Measurements from ENCODE around the gene GVQW3. TPM values are rescaled to one million over a fixed set of nuclear protein-coding genes. Genes with fewer than 3 reads are reported as not detected.
A peak's percentile ranks its signal among the peaks of the same experiment; 100 is the strongest.

The GVQW3 gene
- 1.8 and 2.1 TPM in 2 replicates for total RNA-seq (2014; rRNA removed; shearing (Covaris generic))

GRCh38 chr11:76380977-76381719, at the start of gene GVQW3, which contains the start of gene THAP12:
Gene GVQW3 (plus strand): TSS chr11:76381323. CDS start chr11:76381829, 506 bp downstream.
Gene THAP12 (minus strand): TSS chr11:76381132. CDS start chr11:76380836, 296 bp downstream.
- peak; percentile 100 for DNase-seq (ENCODE audit: low spot score)

DNA sequence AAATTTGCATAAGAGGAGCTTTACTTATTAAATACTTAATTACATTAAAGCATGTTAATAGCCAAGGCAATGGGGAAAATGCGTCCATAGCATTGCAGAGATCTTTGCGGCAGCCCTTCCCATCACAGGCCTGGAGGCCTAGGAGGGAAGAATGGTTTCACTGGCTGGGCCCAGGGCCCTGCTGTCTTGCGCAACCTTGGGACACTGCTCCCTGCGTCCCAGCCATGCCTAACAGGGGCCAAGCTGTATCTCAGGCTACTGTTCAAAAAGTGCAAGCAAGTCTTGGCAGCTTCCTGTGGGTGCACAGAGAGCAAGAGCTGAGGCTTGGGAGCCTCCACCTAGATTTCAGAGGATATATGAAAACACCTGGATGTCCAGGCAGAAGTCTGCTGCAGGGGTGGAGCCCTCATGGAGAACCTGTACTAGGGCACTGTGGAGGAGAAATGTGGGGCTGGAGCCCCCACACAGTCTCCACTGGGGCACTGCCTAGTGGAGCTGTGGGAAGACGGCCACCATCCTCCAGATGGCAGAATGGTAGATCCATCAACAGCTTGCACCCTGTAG, 46.2 kb upstream of the GVQW3 start:
- DNase-seq (ENCODE audit: low spot score): no peak

DNA sequence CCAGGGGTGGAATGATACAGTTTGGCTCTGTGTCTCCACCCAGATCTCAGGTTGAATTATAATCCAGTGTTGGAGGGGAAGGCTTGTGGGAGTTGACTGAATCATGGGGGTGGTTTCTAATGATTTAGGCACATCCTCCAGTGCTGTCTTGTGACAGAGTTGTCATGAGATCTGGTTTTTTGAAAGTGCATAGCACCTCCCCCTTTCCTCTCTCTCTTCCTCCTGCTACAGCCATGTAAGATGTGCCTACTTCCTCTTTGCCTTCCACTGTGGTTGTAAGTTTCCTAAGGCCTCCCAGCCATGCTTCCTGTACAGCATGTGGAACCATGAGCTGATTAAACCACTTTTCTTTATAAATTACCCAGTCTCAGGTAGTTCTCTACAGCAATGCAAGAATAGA, 45.3 kb upstream of the GVQW3 start:
- DNase-seq (ENCODE audit: low spot score): no peak

- DNase-seq (ENCODE audit: low spot score): no peak
Observed at GRCh38 chr11:76336597-76336996, 44.5 kb upstream of the GVQW3 start.

DNA sequence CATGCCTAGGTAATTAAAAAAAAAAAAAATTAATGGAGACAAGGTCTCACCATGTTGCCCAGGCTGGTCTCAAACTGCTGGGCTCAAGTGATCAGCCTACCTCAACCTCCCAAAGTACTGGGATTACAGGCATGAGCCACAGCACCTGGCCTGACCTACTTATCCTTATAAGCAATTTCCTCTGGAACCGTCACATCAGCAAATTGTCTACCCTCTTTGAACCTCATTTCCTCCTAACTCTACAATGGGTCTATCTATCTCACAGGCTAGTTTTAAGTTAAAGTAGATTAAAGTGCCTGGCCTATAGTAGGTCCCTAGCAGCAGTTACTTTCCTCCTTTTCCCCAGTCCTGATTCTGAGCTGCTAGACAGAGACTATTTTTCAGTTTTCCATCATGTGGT, 43.7 kb upstream of the GVQW3 start:
- no peak for DNase-seq (ENCODE audit: low spot score)

DNA sequence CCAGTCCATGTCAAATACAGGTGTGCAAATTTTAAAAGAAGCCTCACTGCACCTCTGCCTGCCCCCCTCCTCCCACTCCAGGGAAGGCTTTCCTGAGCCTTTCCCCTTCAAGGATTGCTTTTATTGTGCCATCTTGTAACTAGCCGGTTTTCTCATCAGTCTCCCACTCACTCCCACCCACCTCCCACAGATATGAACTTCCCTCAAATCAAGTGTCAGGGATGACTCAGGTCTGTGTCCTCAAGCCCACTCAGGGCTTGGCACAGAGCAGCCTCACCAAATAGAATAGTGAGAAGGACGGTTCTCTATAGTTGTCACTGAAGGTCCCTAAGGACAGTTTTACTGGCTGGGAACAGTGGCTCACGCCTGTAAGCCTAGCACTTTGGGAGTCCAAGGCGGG, 43.2 kb upstream of the GVQW3 start:
- no peak for DNase-seq (ENCODE audit: low spot score)

- DNase-seq (ENCODE audit: low spot score): no peak
Observed at GRCh38 chr11:76339221-76339620, 41.9 kb upstream of the GVQW3 start.

- DNase-seq (ENCODE audit: low spot score): no peak
Observed at GRCh38 chr11:76347466-76347865, 33.7 kb upstream of the GVQW3 start.

- DNase-seq (ENCODE audit: low spot score): no peak
Observed at GRCh38 chr11:76348348-76348747, 32.8 kb upstream of the GVQW3 start.

DNA sequence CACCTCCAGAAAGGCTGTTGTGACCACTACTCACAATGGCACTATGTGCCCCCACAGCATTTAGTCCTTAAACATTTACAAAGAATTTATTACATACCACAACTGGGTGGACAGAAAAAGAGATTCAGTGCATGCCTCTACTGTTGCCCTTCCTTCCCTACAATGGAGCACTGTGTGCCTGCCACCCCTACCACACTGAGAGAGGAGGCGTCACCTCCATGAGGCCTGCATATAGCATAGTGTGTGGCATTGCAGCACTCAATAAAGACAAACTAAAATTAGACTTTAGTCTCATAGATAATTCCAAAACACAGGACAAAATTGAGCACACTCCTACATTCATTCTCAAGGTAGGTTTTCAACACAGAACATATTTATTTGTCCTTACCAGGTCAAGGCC, 26.0 kb upstream of the GVQW3 start:
- no peak for DNase-seq (ENCODE audit: low spot score)

GRCh38 chr11:76361374-76361773, 19.7 kb upstream of the GVQW3 start:
- DNase-seq (ENCODE audit: low spot score): no peak

- DNase-seq (ENCODE audit: low spot score): no peak
Observed at GRCh38 chr11:76361776-76362175, 19.3 kb upstream of the GVQW3 start.

DNA sequence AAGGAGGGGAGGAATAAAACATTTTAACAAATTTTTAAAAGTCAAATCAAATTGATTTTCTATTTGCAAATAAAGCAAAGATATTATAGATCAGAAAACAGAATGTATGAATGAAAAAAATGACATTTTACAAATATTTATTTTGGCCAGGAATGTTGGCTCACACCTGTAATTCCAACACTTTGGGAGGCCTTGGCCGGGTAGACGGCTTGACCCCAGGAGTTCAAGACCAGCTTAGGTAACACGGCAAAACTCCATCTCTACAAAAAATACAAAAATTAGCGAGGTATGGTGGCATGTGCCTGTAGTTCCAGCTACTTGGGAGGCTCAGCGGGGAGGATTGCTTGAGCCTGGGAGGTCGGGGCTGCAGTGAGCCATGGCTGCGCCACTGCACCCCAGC, 18.4 kb upstream of the GVQW3 start:
- no peak for DNase-seq (ENCODE audit: low spot score)

GRCh38 chr11:76365038-76365679, 16.0 kb upstream of the GVQW3 start:
- no peak for DNase-seq (ENCODE audit: low spot score)

DNA sequence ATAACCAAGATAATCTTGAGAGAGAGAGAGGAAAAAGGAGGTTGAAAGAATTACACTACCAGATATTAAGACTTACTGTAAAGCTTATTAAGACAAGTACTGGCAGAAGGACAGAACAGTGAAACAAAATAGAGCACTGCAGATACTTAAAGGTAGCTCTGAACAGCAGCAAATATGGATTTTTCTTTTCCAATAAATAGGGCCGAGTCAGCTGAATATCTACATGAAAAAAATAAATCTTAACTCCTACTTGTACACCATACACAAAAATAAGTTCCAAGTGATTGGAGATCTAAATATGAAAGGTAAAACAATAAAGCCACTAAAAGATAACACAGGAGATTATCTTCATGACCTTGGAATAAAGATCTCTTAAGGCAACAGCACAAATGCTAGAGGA, 12.6 kb upstream of the GVQW3 start:
- no peak for DNase-seq (ENCODE audit: low spot score)

- DNase-seq (ENCODE audit: low spot score): no peak
Observed at GRCh38 chr11:76369406-76369805, 11.7 kb upstream of the GVQW3 start.

- peak; percentile 55 for DNase-seq (ENCODE audit: low spot score)
Observed at GRCh38 chr11:76371170-76371569, 10.0 kb upstream of the GVQW3 start.

DNA sequence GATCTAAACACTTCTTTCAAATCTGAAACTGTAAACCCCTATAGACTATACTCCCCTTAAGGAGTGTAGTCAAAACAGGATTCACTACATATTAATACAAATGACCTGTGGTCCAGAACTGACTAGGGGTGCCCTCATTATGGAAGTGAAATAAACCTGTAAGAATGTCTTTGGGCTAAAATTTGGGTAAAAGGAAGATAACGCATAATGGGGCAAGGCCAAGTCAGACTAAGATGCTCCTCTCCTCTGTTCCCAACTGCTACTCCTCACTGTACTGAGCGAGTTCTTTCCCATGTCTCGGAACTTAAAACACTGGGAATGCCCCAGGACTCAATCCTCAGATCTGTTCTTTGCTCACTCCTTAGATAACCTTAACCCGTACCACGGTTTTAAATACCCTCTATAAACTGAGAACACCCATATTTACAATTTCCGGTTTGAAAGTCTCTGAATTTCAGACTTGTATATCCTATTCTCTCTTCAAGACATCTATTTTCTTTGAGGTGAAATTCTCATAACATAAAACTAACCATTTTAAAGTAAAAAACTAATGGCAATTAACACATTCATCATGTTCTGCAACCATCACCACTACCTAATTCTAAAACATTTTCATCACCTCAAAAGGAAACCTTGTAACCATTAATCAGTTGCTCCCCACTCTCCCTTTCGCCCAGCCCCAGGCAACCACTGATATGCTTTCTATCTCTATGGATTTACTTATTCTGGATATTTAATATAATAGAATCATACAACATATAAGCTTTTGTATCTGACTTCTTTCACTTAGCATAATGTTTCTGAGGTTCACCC, 4.2 kb upstream of the GVQW3 start:
- no peak for DNase-seq (ENCODE audit: low spot score)

DNA sequence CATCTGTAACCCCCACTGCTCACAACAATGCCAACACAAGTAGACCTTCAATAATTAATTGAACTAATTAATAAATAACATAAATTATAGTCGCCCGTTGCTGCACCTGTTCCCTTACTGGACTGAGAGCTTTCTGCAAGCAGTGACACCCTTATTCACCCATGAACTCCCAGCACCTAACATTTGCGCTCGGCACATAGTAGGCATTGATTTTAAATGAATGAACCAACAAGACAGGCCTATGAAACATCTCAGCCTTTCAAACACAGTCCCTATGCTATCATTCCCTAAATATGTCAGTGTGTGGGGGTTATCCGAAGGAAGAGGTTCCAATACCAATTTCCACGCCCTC, 1.3 kb upstream of the GVQW3 start:
- no peak for DNase-seq (ENCODE audit: low spot score)

- DNase-seq (ENCODE audit: low spot score): peak; percentile 49
Observed at GRCh38 chr11:76380159-76380976, 755 bp upstream of the GVQW3 start.

- DNase-seq (ENCODE audit: low spot score): no peak
Observed at GRCh38 chr11:76382209-76382608, 1.1 kb downstream of the GVQW3 start.
